HG03280 (cell line): ENCODE data around the gene HOXD11.

Experiments used
- ATAC-seq: cut with Tn5 transposase; IDR thresholded peaks from one replicate; pipeline ENCODE4 v1.9.1; 2021; ENCODE audit warnings: mild to moderate bottlenecking, moderate library complexity; ENCODE audit not compliant: unreplicated experiment

The HOXD11 gene

DNA sequence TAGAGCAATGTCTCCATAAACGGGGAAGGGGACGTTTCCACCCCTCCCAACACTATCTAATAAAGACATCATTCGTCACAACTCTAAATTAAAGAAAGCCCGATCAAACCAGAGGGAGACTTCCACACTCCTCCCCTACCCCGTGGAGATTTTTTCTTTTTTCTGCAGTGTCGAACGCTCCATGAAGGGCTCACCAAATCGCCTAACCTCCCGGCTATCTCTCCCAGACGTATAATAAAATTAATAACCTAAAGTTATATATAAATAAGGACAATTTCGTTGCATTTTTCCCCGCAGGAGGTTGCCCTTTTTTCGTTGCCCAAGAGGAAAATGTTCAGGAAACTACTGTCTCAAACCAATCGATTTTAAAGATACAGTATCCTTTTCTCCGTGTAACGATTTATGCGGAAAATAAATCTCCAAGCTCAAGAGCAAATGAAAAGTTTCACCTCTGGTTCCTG, 25.7 kb upstream of the HOXD11 start:
- ATAC-seq, result no peak

DNA sequence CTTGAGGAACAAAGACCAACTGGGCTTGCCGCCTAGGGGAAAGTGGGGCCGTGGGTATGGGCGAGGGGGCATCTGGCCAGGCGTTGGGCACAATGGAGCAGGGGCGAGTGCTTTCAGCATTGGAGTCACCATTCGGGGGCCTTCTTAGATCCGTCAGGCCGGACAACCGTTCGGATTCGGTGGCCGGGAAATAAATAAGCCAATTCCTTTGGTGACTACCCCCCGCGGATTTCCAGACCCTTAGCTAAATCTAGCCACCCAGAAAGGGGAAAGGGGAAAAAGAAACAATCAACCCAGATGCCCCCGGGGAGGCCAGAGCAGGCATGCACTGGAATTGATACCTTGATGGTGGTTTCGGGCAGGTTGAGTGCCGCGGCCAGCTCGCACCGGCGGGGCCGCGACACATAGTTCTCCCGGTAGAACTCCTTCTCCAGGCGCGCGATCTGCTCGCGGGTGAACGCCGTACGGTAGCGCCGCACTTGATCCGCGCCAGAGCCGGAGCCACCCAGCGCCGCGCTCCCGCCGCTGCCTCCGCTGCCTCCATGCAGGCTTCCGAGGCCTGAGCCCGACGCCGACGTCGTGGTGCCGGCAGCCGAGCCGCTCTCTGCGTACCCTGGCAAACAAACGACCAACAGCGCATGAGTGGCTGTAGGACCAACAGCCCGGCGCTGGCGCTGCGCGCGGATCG, 25.1 kb upstream of the HOXD11 start:
- no peak for ATAC-seq

DNA sequence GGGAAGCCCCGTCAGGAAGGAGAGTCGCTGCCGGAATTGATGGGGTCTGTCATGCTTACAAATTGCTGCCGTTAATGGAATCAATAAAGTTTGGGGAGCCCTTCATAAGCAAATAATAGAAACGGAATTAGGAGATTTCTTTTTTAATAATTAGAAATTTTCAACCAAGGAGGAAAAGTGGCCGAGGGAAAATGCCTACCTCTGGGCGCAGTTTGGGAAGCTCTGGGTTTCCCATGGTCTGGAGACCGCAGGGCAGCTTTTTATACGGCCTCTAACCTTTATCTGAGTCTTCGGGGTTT, 24.6 kb upstream of the HOXD11 start:
- no peak for ATAC-seq

DNA sequence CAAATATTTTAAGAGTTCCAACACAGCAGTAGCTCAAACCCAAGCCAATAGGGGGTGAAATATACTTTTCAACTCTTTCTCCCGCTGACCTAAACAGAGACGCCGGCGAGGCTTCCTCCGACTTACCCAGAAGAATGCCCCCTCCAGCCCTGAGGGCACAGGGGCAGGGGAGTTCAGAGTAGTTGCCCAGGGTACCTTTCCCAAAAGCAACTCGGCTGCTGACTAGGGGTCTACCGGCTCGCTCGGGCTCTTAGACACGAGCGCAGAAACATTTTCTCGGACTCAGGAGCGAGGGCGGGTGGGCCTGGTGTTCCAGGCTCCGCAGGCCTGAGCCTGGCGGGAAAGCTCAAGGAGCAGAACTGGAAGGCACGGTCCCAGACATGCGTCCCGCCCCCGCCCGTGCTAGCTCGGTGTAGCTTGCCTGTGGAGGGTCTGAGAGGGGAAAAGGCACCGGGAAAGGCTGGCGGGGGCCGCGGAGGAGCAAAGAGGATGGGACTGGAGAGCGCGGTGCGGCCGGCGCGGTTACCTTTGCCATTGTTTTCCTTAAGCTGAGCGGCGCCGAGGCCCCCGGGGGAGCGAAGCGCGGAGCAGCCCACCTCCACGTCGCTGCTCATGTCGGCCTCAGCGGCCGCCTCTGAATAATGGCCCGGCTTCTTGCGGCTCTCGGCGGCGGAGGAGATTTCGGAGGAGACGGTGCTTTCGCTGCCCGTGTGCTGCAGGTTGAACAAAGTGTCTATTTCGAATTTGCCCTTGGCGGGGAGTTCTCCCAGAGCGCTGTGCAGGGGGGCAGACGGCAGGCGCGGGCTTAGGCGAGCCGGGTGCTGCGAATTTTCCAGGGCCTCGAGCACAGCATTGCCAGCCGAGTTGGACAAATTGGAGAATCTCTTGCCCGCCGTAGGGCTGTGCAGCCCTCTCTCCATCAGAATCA, 24.0 kb upstream of the HOXD11 start:
- ATAC-seq, result no peak

DNA sequence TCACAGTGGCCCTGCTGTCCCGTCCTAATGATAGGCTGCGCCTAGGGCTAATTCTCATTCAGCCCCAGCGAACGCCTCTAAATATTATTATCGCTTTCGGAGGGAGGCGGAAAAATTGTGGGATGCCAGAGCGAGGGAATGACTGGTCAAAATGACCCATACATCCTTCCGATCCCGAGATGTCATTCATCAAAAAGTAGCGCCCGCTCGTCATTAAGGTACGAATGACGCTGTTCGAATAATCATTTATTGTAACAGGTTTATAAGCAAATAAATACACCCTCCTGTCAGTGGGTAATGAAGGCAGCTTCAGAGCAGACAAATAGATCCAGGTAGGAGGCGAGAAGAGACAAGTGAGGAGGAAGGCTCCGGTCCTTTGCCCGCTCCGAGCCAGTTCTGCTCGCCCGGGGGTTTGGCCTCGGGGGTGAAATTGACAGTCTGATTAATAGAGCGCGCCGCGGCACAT, 23.3 kb upstream of the HOXD11 start, which contains the start of gene EVX2:
Gene EVX2, minus strand, starts transcription at position 167 of the 466 bp plus-strand sequence. CDS start 186 bp downstream, outside the sequence.
- ATAC-seq, result no peak

DNA sequence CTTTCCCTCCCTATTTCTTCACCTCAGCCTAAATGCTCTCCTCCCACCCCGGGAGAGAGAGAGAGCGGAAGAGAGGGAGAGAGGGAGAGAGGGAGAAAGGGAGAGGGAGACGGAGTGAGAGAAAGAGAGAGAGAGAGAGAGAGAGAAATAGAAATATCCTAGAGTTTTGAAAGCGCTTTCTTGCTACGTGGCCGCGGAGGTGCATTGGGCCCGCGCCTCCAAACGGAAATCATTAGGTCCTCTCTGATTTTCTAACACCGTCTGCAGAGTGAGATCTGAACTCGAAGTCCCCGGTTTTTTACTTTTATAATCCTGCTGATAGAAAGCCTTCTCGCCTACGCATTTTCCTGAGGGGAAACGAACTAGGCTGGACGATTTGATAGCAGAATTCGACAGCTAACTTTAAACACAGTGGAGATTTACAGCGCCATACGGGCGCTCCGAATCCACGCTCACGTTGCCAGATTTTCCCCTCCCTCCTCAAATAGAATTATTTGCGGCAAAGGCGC, 22.4 kb upstream of the HOXD11 start:
- no peak for ATAC-seq

DNA sequence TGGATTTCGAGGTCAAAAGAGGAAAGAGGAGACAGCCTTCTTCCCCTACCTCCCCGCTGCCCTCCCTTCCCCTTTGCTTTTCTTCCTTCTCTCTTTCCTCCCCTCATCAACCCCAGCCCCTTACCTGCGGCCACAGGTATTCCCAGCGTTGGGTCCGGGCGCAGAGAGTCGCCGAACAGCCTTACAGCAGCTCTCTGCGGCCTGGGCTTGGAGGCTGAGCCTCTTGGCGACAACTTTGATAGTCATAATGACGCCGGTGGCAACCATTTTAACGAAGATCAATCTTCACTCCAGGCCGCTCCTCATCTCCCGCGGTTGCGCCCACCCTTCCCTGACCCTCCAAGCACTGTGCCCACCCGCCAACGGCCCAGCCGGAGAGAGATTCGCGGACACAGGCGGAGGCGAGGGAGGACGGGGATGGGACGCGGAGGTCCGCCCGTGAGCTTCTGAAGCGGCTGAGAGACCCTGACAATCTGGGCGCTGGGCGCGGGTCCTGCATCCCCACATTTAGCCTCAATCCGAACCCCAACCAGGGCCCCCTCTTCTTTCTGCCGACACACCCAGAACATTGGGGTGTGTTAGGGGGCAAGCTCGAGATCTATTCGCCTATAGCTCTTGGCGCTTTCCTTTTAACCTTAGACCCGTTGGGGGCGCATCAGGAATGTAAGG, 21.8 kb upstream of the HOXD11 start:
- ATAC-seq, result no peak

DNA sequence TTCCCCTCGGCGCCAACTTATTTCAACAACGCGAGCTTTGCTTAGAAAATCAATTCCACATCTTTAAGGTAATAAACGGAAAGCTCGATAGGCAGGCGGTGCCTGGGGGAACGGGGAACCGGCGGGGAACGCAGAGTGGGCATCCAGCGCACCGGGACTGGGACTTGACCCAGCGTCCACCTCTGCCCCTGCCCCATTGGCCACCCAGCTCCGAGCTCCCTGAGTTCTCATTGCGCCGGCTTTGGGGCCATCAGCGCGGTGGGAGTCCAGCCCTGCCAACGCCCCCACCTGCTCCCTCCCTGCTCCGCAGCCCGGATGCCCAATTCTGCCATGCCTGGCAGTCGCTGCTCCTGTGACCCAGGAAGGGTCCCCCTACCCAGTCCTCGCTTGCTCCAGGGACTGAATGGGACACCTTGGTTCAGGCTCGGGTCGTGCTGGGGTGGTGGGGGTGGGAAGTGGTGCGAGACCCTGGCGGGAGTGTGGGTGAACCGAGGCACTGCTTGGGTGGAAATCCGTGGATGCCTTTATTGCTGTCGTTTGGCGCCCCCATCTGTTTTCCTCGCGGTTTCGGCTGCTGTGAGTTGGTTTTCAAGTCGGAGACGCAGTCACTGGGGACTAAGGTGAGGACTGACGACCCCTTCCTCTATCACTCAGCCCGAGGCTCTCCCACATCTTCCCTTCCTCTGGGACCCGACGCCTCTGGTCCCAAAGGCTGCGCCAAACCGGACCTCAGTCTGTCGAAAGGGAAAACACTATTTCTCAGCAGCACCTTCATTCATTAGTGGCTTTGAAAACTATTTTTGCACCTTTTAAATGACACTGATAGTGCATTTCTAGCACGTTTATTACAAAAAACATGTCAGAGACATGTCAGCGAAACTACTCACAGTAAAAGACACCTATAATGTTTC, 21.0 kb upstream of the HOXD11 start:
- no peak for ATAC-seq

DNA sequence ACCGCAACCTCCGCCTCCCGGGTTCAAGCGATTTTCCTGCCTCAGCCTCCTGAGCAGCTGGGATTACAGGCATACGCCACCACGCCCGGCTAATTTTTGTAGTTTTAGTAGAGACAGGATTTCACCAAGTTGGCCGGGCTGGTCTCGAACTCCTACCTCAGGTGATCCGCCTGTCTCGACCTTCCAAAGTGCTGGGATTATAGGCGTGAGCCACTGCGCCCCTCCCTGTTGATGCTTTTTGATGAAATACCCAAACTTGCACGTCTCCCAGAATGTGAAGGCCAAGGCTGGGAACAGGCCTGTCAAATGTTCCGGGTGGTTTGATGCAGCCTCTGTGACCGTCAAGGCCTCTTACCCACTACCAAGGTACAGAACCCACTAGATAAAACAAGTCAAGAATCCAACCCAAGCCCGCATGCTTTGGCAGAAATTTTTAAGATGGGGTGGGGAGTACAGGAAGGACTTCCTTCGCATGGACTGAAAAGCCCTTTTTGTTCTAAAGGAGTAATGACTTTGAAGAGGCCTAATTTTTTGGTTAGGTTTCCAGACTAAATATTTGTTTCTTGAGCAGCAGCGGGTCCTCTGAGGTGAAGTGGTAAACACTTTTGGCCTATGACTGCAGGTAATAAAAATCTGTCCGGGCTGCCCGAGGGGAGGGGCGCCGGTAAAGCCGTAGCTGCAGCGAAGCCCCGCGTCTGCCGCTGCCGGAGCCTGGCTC, 19.6 kb upstream of the HOXD11 start:
- no peak for ATAC-seq

DNA sequence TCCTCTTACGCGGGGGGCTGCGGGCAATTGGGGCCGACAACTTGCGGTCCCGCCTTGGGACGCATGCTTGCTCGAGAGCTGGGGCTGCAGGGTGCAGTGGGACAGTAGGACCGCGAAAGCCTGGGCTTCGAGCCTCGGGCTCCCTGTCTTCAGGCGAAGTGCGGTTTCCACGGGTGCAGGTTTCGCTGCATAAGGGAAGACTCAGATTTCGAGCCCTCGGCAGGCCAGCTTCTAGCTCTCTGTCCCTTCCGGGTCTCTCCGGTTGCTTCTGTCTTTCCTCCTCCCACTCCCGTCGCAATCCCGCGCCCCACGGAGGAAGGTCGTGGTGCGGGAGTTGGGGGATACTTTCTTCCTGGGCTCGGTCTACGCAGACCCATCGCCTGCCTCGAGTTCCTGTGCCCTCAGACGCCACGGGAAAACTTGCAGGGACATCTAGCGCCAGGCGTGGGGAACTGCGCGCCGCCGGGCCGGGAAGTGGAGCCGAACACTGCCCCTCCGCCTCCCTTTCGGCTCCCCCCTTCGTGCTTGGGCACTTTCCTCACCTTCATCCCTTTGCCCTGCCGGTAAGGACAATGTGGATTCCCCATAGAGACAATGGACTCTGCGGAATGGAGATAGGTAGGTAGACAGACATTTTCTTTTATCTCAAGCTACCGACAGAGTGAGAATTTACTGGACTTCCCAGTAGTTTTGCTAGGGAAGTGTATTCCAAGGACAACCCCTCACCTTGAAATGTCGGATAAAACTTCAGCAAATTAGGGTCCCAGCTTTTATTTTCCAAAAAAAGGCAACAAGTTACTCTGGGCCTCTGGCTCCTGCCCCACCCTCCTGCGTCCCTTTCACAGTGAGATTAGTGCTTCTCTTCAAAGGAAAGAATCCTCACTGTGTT, 18.8 kb upstream of the HOXD11 start:
- ATAC-seq, result no peak

DNA sequence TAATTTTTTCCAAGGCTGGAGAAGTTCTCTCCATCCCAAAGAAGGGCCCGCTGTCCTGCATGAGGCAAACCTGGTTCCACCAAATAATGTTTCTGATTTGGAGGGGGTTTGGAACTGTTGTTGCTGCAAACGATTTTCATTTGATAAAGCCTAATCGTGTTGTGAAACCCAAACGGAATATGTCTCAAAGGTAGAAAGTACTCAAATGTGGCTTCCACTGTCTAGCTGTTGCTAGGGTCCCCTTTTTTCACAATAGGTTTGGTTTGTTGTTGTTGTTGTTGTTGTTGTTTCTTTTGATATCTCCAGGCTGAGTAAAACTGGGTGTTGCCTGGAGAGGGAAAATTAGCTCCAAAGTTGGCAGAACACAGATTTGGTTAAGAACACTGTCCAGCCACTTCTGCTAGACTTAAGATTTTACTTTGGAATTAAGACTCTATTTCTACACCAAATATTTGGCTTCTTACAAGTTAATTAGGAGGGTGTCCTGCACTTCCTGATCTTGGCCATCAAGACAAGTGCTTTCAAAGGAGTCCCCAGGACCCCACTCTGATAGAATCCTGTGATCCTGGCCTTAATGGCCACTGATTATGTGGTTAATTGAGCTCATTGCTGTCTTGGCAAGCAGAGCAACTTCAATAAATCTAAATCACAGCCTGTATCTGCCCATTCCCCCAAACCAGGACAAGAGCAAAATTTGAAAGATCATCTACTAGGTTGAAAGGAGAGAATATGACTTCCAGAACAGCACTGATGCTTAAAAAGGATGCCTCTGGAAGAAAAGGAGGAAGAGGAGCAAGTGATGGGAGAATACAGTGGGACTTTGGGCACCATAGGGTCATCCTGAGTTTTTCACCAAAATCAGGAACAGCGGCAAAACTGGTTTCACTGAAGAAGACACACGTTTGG, 17.9 kb upstream of the HOXD11 start:
- no peak for ATAC-seq

DNA sequence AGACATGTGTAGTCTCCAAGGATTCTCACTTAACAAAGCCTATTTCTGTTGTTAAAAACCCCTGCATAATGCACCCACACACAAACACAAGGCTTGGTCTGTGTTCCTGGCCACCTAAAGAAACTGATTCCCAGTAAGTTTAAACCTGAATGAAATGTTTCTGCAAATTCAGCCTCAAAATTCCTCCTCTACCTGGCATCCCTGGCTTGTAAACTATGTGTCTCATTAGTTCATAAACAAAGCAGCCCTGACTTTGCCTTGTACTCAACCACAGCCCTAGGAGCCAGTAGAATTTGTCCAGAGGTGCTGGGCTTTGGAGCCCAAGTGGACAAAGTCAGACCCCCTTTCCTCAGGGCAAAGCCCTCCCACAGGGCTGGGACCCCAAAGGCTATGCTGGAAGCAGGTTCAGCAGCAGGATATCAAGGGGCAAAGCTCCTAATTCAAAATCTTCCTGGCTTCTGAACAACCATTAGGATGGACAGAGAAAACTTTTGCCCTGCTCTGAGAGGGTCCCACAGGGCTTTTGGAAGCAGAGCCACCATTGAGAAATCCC, 17.2 kb upstream of the HOXD11 start:
- no peak for ATAC-seq

DNA sequence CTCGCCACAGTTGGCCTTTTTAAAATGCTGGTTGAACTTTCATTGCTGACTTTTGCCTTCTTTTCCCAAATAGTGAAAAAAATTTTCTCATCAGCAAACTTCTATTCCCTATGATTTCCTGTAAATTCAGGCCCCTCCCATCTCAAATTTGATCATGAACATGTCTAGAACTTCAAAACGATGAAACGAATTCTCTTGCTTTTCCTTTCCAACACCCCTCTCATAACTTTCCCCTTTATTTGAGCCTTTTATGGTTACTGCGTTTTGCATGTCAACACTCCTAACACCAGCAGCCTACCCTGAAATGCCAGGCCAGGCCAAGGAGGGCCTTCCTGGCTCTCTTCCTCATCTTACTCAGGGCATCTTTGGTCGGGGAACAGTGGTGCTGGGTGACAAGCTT, 16.2 kb upstream of the HOXD11 start:
- no peak for ATAC-seq

DNA sequence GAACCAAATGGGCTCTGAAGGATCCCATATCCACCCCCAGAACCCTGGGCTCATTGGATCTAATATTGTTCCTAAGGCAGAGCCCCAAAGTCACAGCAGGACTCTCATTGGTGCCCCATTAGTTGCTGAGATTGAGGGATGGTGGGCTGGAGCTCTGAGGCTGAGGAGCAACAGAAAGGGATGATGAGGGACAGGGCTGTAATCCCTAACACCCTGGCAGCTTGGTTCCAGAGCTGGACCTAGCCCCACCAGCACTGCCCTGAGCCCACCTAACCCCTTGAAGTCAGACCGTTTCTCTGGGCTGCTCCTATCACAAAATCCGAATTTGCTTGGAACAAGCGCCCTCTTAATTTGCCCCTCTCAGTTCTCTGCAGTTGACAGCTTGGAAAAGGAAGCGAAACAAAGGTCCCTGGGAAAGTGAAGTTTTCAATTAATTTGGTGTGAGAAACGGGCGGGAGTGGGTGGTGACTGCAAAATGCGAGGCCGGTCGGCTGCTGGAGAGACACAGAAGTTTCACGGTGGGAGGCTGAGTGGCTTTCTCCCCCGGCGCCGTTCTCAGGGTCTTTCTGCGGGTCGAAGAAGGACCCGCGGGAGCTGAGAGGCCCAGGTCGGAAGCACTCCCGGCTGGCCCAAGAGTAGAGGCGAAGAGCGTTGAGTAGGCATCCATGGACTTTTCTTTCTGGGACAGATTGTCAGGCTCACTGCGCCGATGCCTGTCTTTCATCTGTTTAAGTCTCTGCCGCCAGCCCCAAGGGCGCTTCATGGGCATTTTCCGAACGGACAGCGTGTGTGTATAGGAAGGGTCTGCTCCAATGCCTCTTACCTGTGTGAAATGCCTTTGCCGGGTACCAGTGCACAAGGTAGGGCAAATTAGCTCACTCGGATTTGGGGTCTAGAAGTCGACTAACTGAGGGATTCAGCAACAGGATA, 15.5 kb upstream of the HOXD11 start:
- ATAC-seq, result no peak

DNA sequence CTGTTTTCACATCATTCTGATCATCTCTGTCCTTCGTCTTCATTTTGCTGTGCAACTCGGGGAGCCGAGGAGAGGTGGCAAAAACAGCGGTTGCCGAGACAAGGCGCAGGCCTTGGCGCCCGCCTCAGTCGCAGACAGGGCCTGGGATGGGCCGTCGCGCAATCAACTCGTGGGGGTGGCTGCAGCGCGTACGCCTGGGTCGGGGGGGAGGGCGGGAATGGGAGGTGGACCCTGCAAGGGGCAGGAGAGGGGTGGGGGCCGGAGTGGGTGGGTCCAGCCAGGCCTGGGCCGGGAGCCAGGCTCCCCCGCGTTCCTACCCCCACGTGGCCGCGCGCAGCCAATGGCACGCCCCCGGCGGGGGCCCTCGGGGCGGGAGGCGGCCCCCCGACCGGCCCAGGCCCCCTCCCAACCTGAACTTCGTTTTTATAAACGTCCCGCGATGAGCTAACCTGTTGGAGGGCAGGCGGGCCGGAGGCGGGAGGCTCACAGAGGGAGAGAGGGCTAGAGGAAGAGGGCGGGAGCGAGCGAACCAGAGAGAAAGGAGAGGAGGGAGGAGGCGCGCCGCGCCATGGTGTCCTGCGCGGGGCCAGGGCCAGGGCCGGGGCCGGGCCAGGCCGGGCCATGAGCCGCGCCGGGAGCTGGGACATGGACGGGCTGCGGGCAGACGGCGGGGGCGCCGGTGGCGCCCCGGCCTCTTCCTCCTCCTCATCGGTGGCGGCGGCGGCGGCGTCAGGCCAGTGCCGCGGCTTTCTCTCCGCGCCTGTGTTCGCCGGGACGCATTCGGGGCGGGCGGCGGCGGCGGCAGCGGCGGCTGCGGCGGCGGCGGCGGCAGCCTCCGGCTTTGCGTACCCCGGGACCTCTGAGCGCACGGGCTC, 14.6 kb upstream of the HOXD11 start, which contains the start of gene HOXD13:
Gene HOXD13, plus strand, starts transcription at position 452 of the 875 bp plus-strand sequence. Its CDS starts 170 bp downstream, at position 622.
- no peak for ATAC-seq
